Measurements from ENCODE around the gene PLXNC1. TPM values are rescaled to one million over a fixed set of nuclear protein-coding genes. Genes with fewer than 3 reads are reported as not detected.

The PLXNC1 gene
- total RNA-seq, 2 experiments from 2014 or later = 40.6 to 44.3 TPM

GRCh38 chr12:94198872-94199271, 50.5 kb downstream of the PLXNC1 start:
- H3K36me3 Mint-ChIP-seq = peaks cover 59% of the 10 kb centered on the region
- POLR2A ChIA-PET = interaction anchor here (0.6 kb wide), 1 partner anchor 48 kb away, joined by 4 read pairs; no protein-coding TSS in a partner anchor
- H3K9me3 Mint-ChIP-seq = peaks cover 2% of the 10 kb centered on the region
- ATAC-seq (ENCODE audit: low read depth) (no peak), DNase-seq (no peak)
- H3K4me3 Mint-ChIP-seq = no peak overlapping the region
- H3K4me1 Mint-ChIP-seq = peaks cover 30% of the 10 kb centered on the region
- H3K27ac Mint-ChIP-seq = no peak overlapping the region
- H3K27me3 Mint-ChIP-seq = no peaks in the 10 kb centered on the region

DNA sequence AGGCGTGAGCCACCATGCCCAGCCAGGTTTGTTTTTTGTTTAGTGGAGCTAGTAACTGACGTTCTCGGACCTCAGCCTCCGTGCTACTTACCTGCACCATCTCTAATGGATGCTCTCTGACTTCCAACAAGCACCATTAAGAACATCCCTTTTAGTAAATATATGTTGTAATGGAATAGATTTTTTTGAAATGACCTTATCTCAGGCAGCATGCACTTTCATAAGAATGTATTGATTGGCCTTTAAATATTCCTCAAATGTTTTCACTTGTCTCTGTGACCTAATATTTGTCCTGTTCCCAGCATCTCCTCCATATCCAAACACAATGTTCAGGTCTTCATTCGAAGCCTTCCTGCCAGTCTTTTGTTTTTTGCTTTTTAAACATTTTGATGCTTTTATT, 51.7 kb downstream of the PLXNC1 start:
- ATAC-seq (ENCODE audit: low read depth) (no peak), DNase-seq (no peak)
- no peaks in the 10 kb centered on the region for H3K9me3 Mint-ChIP-seq
- H3K27me3 Mint-ChIP-seq = no peaks in the 10 kb centered on the region
- H3K4me3 Mint-ChIP-seq = no peak overlapping the region
- peaks cover 35% of the 10 kb centered on the region for H3K4me1 Mint-ChIP-seq
- H3K27ac Mint-ChIP-seq = no peak overlapping the region
- POLR2A ChIA-PET = no interaction called here
- H3K36me3 Mint-ChIP-seq = peaks cover 51% of the 10 kb centered on the region

- DNase-seq (no peak), ATAC-seq (ENCODE audit: low read depth) (no peak)
- peaks cover 47% of the 10 kb centered on the region for H3K36me3 Mint-ChIP-seq
- no peaks in the 10 kb centered on the region for H3K9me3 Mint-ChIP-seq
- POLR2A ChIA-PET = interaction anchor here (1.2 kb wide), 1 partner anchor 62 kb away, joined by 5 read pairs; no protein-coding TSS in a partner anchor
- peaks cover 37% of the 10 kb centered on the region for H3K4me1 Mint-ChIP-seq
- no peaks in the 10 kb centered on the region for H3K27me3 Mint-ChIP-seq
- H3K27ac Mint-ChIP-seq = no peak overlapping the region
- H3K4me3 Mint-ChIP-seq = no peak overlapping the region
Observed at GRCh38 chr12:94200695-94201094, 52.3 kb downstream of the PLXNC1 start.

- DNase-seq (no peak), ATAC-seq (ENCODE audit: low read depth) (peak; percentile 44)
- Mint-ChIP-seq H3K4me3 (peak overlapping the region; percentile 47), H3K27ac (peak overlapping the region; percentile 64), H3K36me3 (peaks cover 35% of the 10 kb centered on the region), H3K4me1 (peaks cover 52% of the 10 kb centered on the region), H3K9me3 (no peaks in the 10 kb centered on the region), H3K27me3 (no peaks in the 10 kb centered on the region)
- POLR2A ChIA-PET = interaction anchor here (0.7 to 1.1 kb wide), 3 partner anchors 52 to 244 kb away, joined by 3 to 5 read pairs (median 3); no protein-coding TSS in a partner anchor
Observed at GRCh38 chr12:94202245-94203180, 54.1 kb downstream of the PLXNC1 start.

GRCh38 chr12:94203181-94203546, 54.8 kb downstream of the PLXNC1 start:
- Mint-ChIP-seq H3K4me1 (peaks cover 59% of the 10 kb centered on the region), H3K27me3 (no peaks in the 10 kb centered on the region), H3K36me3 (peaks cover 31% of the 10 kb centered on the region), H3K4me3 (peak overlapping the region; percentile 47), H3K27ac (peak overlapping the region; percentile 64), H3K9me3 (no peaks in the 10 kb centered on the region)
- DNase-seq (no peak), ATAC-seq (ENCODE audit: low read depth) (no peak)
- POLR2A ChIA-PET = interaction anchor here (1.1 kb wide), 1 partner anchor 243 kb away, joined by 3 read pairs; no protein-coding TSS in a partner anchor

GRCh38 chr12:94203796-94204195, 55.4 kb downstream of the PLXNC1 start:
- ATAC-seq (ENCODE audit: low read depth) (no peak), DNase-seq (no peak)
- Mint-ChIP-seq H3K9me3 (no peaks in the 10 kb centered on the region), H3K4me1 (peaks cover 65% of the 10 kb centered on the region), H3K27ac (peak overlapping the region; percentile 57), H3K27me3 (no peaks in the 10 kb centered on the region), H3K36me3 (peaks cover 31% of the 10 kb centered on the region), H3K4me3 (no peak overlapping the region)
- POLR2A ChIA-PET = interaction anchor here (1.1 to 2.2 kb wide), 2 partner anchors 30 to 54 kb away, joined by 3 to 11 read pairs; no protein-coding TSS in a partner anchor

DNA sequence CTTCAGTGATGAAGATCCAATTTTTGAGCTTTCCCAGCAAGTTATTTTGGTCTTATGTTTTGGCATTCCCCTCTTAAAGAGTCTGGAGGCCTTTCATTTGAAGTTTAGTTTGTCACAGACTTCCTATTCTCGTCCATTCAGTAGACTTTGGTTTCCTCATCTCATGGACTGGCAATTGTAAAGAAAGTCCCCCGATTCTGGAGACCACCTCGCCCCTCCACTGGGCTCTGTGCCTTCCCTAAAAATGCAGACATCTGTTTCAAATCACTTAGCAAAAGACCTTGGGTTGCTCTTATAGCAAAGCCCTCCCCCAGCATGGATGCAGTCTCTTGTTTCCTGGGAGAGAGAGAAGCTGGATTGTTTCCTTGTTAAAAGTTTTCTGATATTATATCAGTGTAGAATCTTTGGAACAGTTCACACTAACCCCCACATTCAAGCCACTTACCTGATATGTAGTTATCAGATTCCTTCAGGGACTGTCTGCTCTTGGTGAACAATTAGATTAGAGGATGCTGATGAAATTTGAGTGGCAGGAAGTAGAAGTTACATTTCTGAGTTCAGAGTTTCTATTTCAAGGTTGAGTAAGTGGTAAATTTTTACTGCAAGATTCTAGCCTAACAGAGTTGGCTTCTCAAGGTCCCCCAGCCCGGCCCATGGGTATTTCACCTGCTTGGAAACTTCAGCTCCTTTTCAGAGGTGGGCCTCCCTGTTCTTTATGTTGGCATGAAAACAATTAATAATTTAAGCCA, 56.3 kb downstream of the PLXNC1 start:
- ATAC-seq (ENCODE audit: low read depth) = peak; percentile 11
- peaks cover 68% of the 10 kb centered on the region for H3K4me1 Mint-ChIP-seq
- DNase-seq = no peak
- POLR2A ChIA-PET = interaction anchor here (0.8 to 2.6 kb wide), 6 partner anchors 29 to 101 kb away, joined by 3 to 11 read pairs (median 6); no protein-coding TSS in a partner anchor
- no peaks in the 10 kb centered on the region for H3K9me3 Mint-ChIP-seq
- H3K36me3 Mint-ChIP-seq = peaks cover 33% of the 10 kb centered on the region
- H3K4me3 Mint-ChIP-seq = peak overlapping the region; percentile 62
- H3K27me3 Mint-ChIP-seq = no peaks in the 10 kb centered on the region
- H3K27ac Mint-ChIP-seq = peak overlapping the region; percentile 81

DNA sequence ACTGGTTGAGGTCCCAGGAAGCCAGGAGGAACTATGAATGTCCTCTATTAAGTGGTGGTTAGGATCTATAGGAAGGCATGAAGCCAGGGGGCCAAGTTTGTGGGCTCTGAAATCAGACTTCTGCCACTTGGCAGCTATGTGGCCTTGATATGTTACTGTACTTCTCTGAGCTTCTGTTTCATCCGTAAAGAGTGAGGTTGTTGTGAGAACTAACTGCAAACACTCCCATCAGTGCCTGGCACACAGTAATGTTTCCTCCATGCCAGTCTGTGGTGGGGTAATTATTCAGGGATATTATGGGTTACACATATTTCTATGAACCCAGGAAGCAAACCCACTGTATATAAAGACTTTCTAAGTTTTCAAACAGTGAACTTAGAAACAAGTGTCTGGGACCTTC, 57.4 kb downstream of the PLXNC1 start:
- peaks cover 34% of the 10 kb centered on the region for H3K36me3 Mint-ChIP-seq
- peak overlapping the region; percentile 87 for H3K4me3 Mint-ChIP-seq
- no peaks in the 10 kb centered on the region for H3K9me3 Mint-ChIP-seq
- POLR2A ChIA-PET = interaction anchor here (0.7 to 2.6 kb wide), 7 partner anchors 31 to 100 kb away, joined by 3 to 11 read pairs (median 6); no protein-coding TSS in a partner anchor
- peaks cover 63% of the 10 kb centered on the region for H3K4me1 Mint-ChIP-seq
- H3K27me3 Mint-ChIP-seq = no peaks in the 10 kb centered on the region
- DNase-seq = no peak
- ATAC-seq (ENCODE audit: low read depth) = peak; percentile 32
- H3K27ac Mint-ChIP-seq = peak overlapping the region; percentile 96

DNA sequence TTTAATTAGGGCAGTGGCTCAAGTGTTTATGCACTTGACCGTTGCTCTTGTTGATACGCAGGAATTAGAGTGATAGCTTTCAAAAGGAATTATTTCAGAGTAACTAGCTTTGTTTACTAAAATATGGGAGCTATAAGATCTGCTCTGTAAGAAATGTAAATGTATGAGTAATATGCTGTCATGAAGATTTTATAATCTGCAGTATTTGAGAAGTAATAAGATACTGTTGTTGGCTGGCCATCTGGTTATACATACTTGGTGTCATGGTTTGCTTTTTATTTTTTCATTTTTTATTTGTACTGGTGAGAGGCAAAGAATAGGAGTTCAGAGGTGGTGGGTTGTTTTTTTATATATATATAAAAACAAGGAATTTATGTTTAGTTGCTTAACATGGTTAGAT, 58.5 kb downstream of the PLXNC1 start:
- Mint-ChIP-seq H3K27ac (peak overlapping the region; percentile 96), H3K27me3 (no peaks in the 10 kb centered on the region), H3K36me3 (peaks cover 40% of the 10 kb centered on the region), H3K4me3 (peak overlapping the region; percentile 87), H3K9me3 (no peaks in the 10 kb centered on the region), H3K4me1 (peaks cover 63% of the 10 kb centered on the region)
- DNase-seq (no peak), ATAC-seq (ENCODE audit: low read depth) (no peak)
- POLR2A ChIA-PET = interaction anchor here (1.1 to 1.9 kb wide), 2 partner anchors 32 to 57 kb away, joined by 6 to 9 read pairs; no protein-coding TSS in a partner anchor

- peaks cover 1% of the 10 kb centered on the region for H3K9me3 Mint-ChIP-seq
- peaks cover 38% of the 10 kb centered on the region for H3K36me3 Mint-ChIP-seq
- H3K27me3 Mint-ChIP-seq = no peaks in the 10 kb centered on the region
- DNase-seq = no peak
- peaks cover 57% of the 10 kb centered on the region for H3K4me1 Mint-ChIP-seq
- H3K27ac Mint-ChIP-seq = peak overlapping the region; percentile 90
- H3K4me3 Mint-ChIP-seq = peak overlapping the region; percentile 87
- ATAC-seq (ENCODE audit: low read depth) = no peak
- POLR2A ChIA-PET = interaction anchor here (1.0 to 2.0 kb wide), 4 partner anchors 33 to 327 kb away, joined by 3 to 13 read pairs (median 5); no protein-coding TSS in a partner anchor
Observed at GRCh38 chr12:94207467-94207848, 59.1 kb downstream of the PLXNC1 start.

- ATAC-seq (ENCODE audit: low read depth) = peak; percentile 71
- peaks cover 52% of the 10 kb centered on the region for H3K4me1 Mint-ChIP-seq
- POLR2A ChIA-PET = interaction anchor here (0.5 to 2.0 kb wide), 9 partner anchors 11 to 326 kb away, joined by 3 to 13 read pairs (median 4); partner anchors contain the start of gene PLXNC1
- H3K9me3 Mint-ChIP-seq = peaks cover 1% of the 10 kb centered on the region
- peak overlapping the region; percentile 87 for H3K4me3 Mint-ChIP-seq
- peaks cover 37% of the 10 kb centered on the region for H3K36me3 Mint-ChIP-seq
- no peaks in the 10 kb centered on the region for H3K27me3 Mint-ChIP-seq
- DNase-seq = peak; percentile 41
- H3K27ac Mint-ChIP-seq = peak overlapping the region; percentile 90
Observed at GRCh38 chr12:94207849-94208621, 59.7 kb downstream of the PLXNC1 start.

GRCh38 chr12:94208622-94208966, 60.2 kb downstream of the PLXNC1 start:
- H3K4me3 Mint-ChIP-seq = peak overlapping the region; percentile 87
- ATAC-seq (ENCODE audit: low read depth) = peak; percentile 16
- peaks cover 40% of the 10 kb centered on the region for H3K36me3 Mint-ChIP-seq
- H3K27me3 Mint-ChIP-seq = no peaks in the 10 kb centered on the region
- H3K4me1 Mint-ChIP-seq = peaks cover 52% of the 10 kb centered on the region
- DNase-seq = no peak
- peaks cover 1% of the 10 kb centered on the region for H3K9me3 Mint-ChIP-seq
- peak overlapping the region; percentile 90 for H3K27ac Mint-ChIP-seq
- POLR2A ChIA-PET = interaction anchor here (0.5 to 2.0 kb wide), 7 partner anchors 11 to 96 kb away, joined by 3 to 13 read pairs (median 4); partner anchors contain the start of gene PLXNC1

Data from activated naive CD8-positive, alpha-beta T cell treated with anti-CD3 and anti-CD28 coated beads, Interleukin-2, amount 10 ng/mL, durations not matched to agents 7 days and 5 days (primary cell).